Measurements from ENCODE around the gene GPR82.
A peak's percentile ranks its signal among the peaks of the same experiment; 100 is the strongest.

GPR82 gene

DNA sequence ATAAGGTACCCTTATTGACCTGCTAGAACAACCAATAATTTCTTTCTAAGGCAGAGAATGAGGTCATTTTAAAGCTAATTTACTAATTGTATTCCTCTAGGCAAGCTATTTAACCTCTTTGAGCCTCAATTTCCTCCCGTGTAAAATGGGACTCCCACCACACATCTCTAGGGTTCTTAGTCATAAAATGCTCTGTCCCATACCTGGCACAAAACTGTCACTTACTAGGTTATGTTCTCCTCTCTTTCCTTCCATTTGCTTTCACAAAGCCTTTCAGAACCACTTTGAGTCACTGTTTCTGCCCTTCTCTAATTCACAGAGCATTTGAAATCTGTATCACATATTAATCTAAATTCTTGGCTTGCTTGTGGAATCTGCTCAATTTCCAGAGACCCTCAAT lies 2.4 kb upstream of the GPR82 start:
- no peak for TF ChIP-seq CTCF (IDR thresholded peaks at IDR 0.05)

DNA sequence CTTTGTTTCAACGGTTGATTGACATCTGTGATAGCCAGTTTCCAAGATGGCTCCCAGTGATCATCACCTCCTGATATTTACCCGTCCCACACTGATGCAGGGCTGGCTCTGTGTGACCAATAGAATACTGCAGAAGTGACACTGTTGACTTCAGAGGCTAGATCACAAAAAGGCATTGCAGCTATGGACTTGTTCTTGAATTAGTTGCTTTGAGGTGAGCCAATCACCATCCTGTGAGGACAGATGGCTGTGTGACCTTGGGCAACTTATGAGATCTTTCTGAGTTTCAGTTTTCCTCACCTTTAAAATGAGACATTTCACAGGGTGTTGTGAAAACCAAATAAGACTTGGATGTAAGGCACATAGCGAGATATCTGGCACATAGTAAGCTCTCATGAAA lies 1.8 kb upstream of the GPR82 start:
- no peak for TF ChIP-seq CTCF (IDR thresholded peaks at IDR 0.05)

DNA sequence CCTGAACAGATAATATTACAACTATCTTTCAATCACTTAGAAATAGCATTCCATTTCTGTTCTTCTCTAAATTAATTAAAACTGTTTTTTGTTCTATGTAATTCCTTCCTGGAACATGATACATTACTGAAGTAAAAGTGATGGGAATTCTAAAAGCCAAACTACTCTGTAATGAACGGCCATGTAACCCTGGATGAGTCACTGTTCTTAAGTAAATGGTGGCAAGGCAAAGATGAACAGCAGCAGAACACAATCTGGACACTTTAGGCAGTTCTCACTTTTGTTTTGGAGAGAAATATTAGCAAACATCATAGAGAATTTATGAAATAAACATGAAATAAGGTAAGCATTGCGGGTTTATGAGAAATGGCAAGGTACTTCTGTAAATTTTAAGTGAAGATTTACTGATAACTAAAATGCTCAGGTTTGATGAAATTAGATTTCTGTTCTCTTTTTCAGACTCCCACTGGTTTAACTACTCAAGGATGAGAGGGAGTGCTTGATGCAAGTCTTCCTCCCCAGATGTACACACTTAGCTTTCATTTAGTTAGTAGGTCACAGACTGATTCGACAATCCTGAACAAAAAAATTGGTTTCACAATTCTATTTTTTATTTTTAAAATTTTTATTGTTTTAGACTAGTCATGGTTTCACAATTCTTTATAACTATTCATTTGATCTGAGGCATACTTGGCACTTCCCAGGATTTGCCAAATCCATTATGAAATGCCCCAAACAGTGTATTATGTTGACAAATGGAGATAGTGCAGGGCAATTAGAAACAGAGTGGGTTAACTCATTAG lies 964 bp upstream of the GPR82 start:
- TF ChIP-seq CTCF (IDR thresholded peaks at IDR 0.05), result no peak

GRCh38 chrX:41728125-41728524 lies 4.1 kb downstream of the GPR82 start:
- no peak for TF ChIP-seq CTCF (IDR thresholded peaks at IDR 0.05)

GRCh38 chrX:41730081-41730480 lies 6.1 kb downstream of the GPR82 start:
- TF ChIP-seq CTCF (IDR thresholded peaks at IDR 0.05), result no peak

GRCh38 chrX:41732260-41732659 lies 8.3 kb downstream of the GPR82 start:
- TF ChIP-seq CTCF (IDR thresholded peaks at IDR 0.05), result no peak

- TF ChIP-seq CTCF (IDR thresholded peaks at IDR 0.05), result no peak
Observed at GRCh38 chrX:41733939-41734338, 10.0 kb downstream of the GPR82 start.

GRCh38 chrX:41734530-41734929 lies 10.5 kb downstream of the GPR82 start:
- TF ChIP-seq CTCF (IDR thresholded peaks at IDR 0.05), result peak; percentile 32; the same call in 1 of the 2 replicates

Measured in LNCAP (cell line).